Mesodermal cell (in vitro differentiated cells): Measurements from ENCODE around the gene ERC1.
"Not testable (repeated sequence)": the region's sequence is repeated elsewhere in the genome, so short reads cannot be mapped to it uniquely, and the experiment has no call there.

ENCODE experiments used
- H3K27ac ChIP-seq: 2 replicates; pipeline ENCODE4 v1.7.0; 2013; ENCODE audit warnings: mild to moderate bottlenecking, low read depth, low read length, moderate library complexity; ENCODE audit not compliant: severe bottlenecking
- H3K36me3 ChIP-seq: 2 replicates; pipeline ENCODE4 v1.7.1; 2013; ENCODE audit warnings: mild to moderate bottlenecking, low read length, moderate library complexity; ENCODE audit not compliant: control insufficient read depth, insufficient read depth
- H3K4me1 ChIP-seq: one replicate; pipeline ENCODE4 v1.7.1; 2013; ENCODE audit warnings: mild to moderate bottlenecking, low read length; ENCODE audit not compliant: insufficient read depth, control insufficient read depth, poor library complexity, severe bottlenecking
- H3K4me3 ChIP-seq: 2 replicates; pipeline ENCODE4 v1.7.0; 2013; ENCODE audit warnings: low read length, control low read depth, mild to moderate bottlenecking; ENCODE audit not compliant: insufficient read depth, poor library complexity, severe bottlenecking; ENCODE audit errors: extremely low read depth
- H3K9me3 ChIP-seq: 2 replicates; pipeline ENCODE4 v1.7.1; 2013; ENCODE audit warnings: mild to moderate bottlenecking, low read length, moderate library complexity; ENCODE audit not compliant: control insufficient read depth
- WGBS, 2 experiments: methylation state at CpG; one replicate each; pipeline ENCODE4 v1.1.5; 2013; ENCODE audit warnings: missing lambda C conversion rate in 2 of 2; ENCODE audit not compliant: insufficient coverage in 2 of 2; 5-methylcytosine and 5-hydroxymethylcytosine counted together

Gene ERC1

GRCh38 chr12:1205512-1206060, 214.6 kb downstream of the ERC1 start:
- WGBS, 2 experiments: no CpG with 5 or more reads among the region's 4 CpGs
- Histone ChIP-seq H3K4me1 (no peaks in the 10 kb centered on the region), H3K9me3 (no peaks in the 10 kb centered on the region), H3K27ac (no peak overlapping the region), H3K36me3 (no peaks in the 10 kb centered on the region), H3K4me3 (no peak overlapping the region)

- WGBS, 2 experiments: no CpG with 5 or more reads among the region's 1 CpG
- Histone ChIP-seq H3K4me3 (no peak overlapping the region), H3K9me3 (no peaks in the 10 kb centered on the region), H3K27ac (no peak overlapping the region), H3K4me1 (no peaks in the 10 kb centered on the region), H3K36me3 (no peaks in the 10 kb centered on the region)
These were observed 215.2 kb downstream of the ERC1 start for GRCh38 chr12:1206118-1206734.

- no peaks in the 10 kb centered on the region for H3K36me3 ChIP-seq
- no peaks in the 10 kb centered on the region for H3K9me3 ChIP-seq
- no peaks in the 10 kb centered on the region for H3K4me1 ChIP-seq
- H3K27ac ChIP-seq: no peak overlapping the region
- WGBS, 2 experiments: 100% methylated on average over 1 of the region's 4 CpGs; no CpG with 5 or more reads in 1 of the 2 experiments
- H3K4me3 ChIP-seq: no peak overlapping the region
These were observed 216.3 kb downstream of the ERC1 start for GRCh38 chr12:1207276-1207675.

- H3K4me3 ChIP-seq, H3K9me3 ChIP-seq, H3K27ac ChIP-seq, H3K36me3 ChIP-seq, H3K4me1 ChIP-seq: not testable (repeated sequence)
- WGBS, 2 experiments: 90% methylated on average over 2 of the region's 5 CpGs; no CpG with 5 or more reads in 1 of the 2 experiments
These were observed 217.7 kb downstream of the ERC1 start for GRCh38 chr12:1208719-1209118.

- no peaks in the 10 kb centered on the region for H3K9me3 ChIP-seq
- 71 to 73% methylated on average over 7 of the region's 8 CpGs for WGBS, 2 experiments
- H3K4me1 ChIP-seq: peaks cover 3% of the 10 kb centered on the region
- no peaks in the 10 kb centered on the region for H3K36me3 ChIP-seq
- H3K4me3 ChIP-seq: no peak overlapping the region
- no peak overlapping the region for H3K27ac ChIP-seq
These were observed 221.5 kb downstream of the ERC1 start for GRCh38 chr12:1212526-1212925.

- H3K9me3 ChIP-seq: no peaks in the 10 kb centered on the region
- H3K27ac ChIP-seq: no peak overlapping the region
- 90 to 100% methylated on average over 3 to 4 of the region's 6 CpGs for WGBS, 2 experiments
- H3K4me3 ChIP-seq: no peak overlapping the region
- H3K4me1 ChIP-seq: peaks cover 4% of the 10 kb centered on the region
- no peaks in the 10 kb centered on the region for H3K36me3 ChIP-seq
These were observed 222.2 kb downstream of the ERC1 start for GRCh38 chr12:1213205-1213604.

- WGBS, 2 experiments: 92 to 93% methylated on average over 5 to 7 of the region's 7 CpGs
- no peak overlapping the region for H3K4me3 ChIP-seq
- H3K27ac ChIP-seq: no peak overlapping the region
- H3K9me3 ChIP-seq: no peaks in the 10 kb centered on the region
- H3K4me1 ChIP-seq: peaks cover 4% of the 10 kb centered on the region
- H3K36me3 ChIP-seq: no peaks in the 10 kb centered on the region
These were observed 222.7 kb downstream of the ERC1 start for GRCh38 chr12:1213618-1214205.

- no peaks in the 10 kb centered on the region for H3K36me3 ChIP-seq
- no peak overlapping the region for H3K4me3 ChIP-seq
- WGBS, 2 experiments: no CpG with 5 or more reads among the region's 3 CpGs
- H3K9me3 ChIP-seq: no peaks in the 10 kb centered on the region
- H3K27ac ChIP-seq: no peak overlapping the region
- H3K4me1 ChIP-seq: peaks cover 4% of the 10 kb centered on the region
These were observed 225.5 kb downstream of the ERC1 start for GRCh38 chr12:1216560-1216959.

- WGBS, 2 experiments: 75 to 83% methylated on average over 4 to 6 of the region's 6 CpGs
- no peaks in the 10 kb centered on the region for H3K36me3 ChIP-seq
- peak overlapping the region; percentile 39 for H3K27ac ChIP-seq
- H3K9me3 ChIP-seq: no peaks in the 10 kb centered on the region
- peaks cover 4% of the 10 kb centered on the region for H3K4me1 ChIP-seq
- H3K4me3 ChIP-seq: no peak overlapping the region
These were observed 226.3 kb downstream of the ERC1 start for GRCh38 chr12:1217191-1217949.

- H3K27ac ChIP-seq: no peak overlapping the region
- H3K36me3 ChIP-seq: no peaks in the 10 kb centered on the region
- H3K4me1 ChIP-seq: peaks cover 4% of the 10 kb centered on the region
- H3K9me3 ChIP-seq: no peaks in the 10 kb centered on the region
- no peak overlapping the region for H3K4me3 ChIP-seq
- 94 to 100% methylated on average over 1 of the region's 2 CpGs for WGBS, 2 experiments
These were observed 227.3 kb downstream of the ERC1 start for GRCh38 chr12:1218369-1218768.
